GM10266 (cell line): ENCODE results near the gene SLC4A5.

Source experiments
- DNase-seq: peaks from one replicate; pipeline ENCODE4 v3.0.0; 2012; ENCODE audit errors: extremely low spot score
- CTCF ChIP-seq: IDR thresholded peaks from 2 replicates; pipeline ENCODE4 v1.5.1; 2012; ENCODE audit warnings: mild to moderate bottlenecking, low read depth; ENCODE audit not compliant: control insufficient read depth, insufficient read depth; ENCODE audit errors: missing control alignments

Gene SLC4A5

GRCh38 chr2:74312913-74313312 lies 30.3 kb downstream of the SLC4A5 start:
- no peak for TF ChIP-seq CTCF
- no peak for DNase-seq

DNA sequence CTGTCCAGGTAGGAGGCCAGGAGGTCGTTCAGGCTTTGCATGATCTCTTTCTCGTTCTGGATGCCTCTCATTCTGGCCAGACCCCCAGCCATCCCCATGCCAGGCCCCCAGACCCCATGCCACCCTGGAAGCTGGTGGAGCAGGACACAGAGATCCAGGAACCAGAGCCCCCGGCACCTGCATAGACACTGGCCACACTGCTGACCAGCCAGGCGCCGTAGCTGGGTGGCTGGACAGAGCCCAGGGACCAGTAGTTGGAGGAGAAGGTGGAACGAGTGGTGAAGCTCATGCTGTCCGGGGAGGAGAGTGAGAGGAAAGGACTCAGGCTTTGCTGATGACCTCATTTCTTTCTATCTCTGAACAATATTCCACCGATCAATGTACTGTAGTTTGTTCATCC lies 35.5 kb downstream of the SLC4A5 start:
- no peak for TF ChIP-seq CTCF
- DNase-seq, result no peak

- DNase-seq, result no peak
- TF ChIP-seq CTCF, result no peak
These were observed 38.7 kb downstream of the SLC4A5 start for GRCh38 chr2:74304332-74305148.

- no peak for TF ChIP-seq CTCF
- no peak for DNase-seq
These were observed 40.4 kb downstream of the SLC4A5 start for GRCh38 chr2:74302865-74303264.

- TF ChIP-seq CTCF, result no peak
- DNase-seq, result no peak
These were observed 42.0 kb downstream of the SLC4A5 start for GRCh38 chr2:74301262-74301661.

DNA sequence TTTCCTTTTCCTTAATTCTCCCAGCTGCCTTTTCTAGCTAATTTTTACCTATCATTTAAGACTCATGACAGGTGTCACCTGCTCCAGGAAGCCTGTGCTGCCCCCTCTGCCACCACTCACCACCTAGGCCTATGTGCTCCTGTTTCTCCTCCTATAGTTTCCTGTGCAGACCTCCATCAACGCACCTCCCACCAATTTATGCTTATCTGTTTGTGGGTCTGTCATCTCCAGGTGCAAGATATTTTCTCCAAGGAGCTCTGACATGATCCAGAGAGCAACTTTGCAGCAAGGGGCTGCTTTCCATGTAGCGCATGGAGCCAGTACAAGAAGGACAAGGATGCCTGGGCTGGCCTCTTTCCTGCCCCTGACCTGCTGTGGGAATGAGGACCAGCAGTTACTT lies 42.7 kb downstream of the SLC4A5 start:
- DNase-seq, result no peak
- TF ChIP-seq CTCF, result no peak

- DNase-seq, result no peak
- TF ChIP-seq CTCF, result no peak
These were observed 45.3 kb downstream of the SLC4A5 start for GRCh38 chr2:74297950-74298349.
